H1 (cell line): ENCODE data around the gene DNAJB13. TPM values are rescaled to one million over a fixed set of nuclear protein-coding genes. Genes with fewer than 3 reads are reported as not detected.

Source experiments
- CTCF ChIA-PET: fragments of 300-600 bp; sonication (Branson Sonifier 250); formaldehyde crosslinking; loops from one replicate; lab custom pipeline; 2021; ENCODE audit not compliant: partially characterized antibody; lab: Charles Lee
- POLR2A ChIA-PET: fragments of 300-600 bp; sonication (Branson Sonifier 250); formaldehyde crosslinking; loops from one replicate; lab custom pipeline; 2021; ENCODE audit warnings: inconsistent platforms; ENCODE audit not compliant: partially characterized antibody; lab: Charles Lee
- DNase-seq, 2 experiments: peaks; one replicate each; pipeline versions ENCODE4 v3.0.0 to v3.0.0-alpha.2; 2010 to 2022; ENCODE audit warnings: low spot score in 2 of 2, low read depth in 1 of 2, mixed read lengths in 1 of 2
- FAIRE-seq: peaks from 2 replicates; lab custom pipeline; 2011; peaks lifted over from hg19 to GRCh38; lab: Jason Lieb, UNC
- H2AFZ ChIP-seq: 2 replicates; pipeline ENCODE4 v1.8.1; 2012; ENCODE audit warnings: low read length, inconsistent platforms
- H2AK5ac ChIP-seq: 2 replicates; pipeline ENCODE4 v1.6.1; 2013; ENCODE audit warnings: low read depth, low read length
- H2BK120ac ChIP-seq: replicated peaks from 2 replicates; pipeline ENCODE3; 2013; ENCODE audit warnings: low read depth, low read length, inconsistent platforms
- H2BK12ac ChIP-seq: 2 replicates; pipeline ENCODE4 v1.6.1; 2013; ENCODE audit warnings: low read depth, low read length
- H2BK15ac ChIP-seq: 2 replicates; pipeline ENCODE4 v1.6.1; 2013; ENCODE audit warnings: low read length
- H2BK20ac ChIP-seq: 2 replicates; pipeline ENCODE4 v1.6.1; 2013; ENCODE audit warnings: low read length
- H2BK5ac ChIP-seq: 2 replicates; pipeline ENCODE4 v1.6.1; 2013; ENCODE audit warnings: low read depth, low read length
- H3K14ac ChIP-seq: 2 replicates; pipeline ENCODE4 v1.6.1; 2013; ENCODE audit warnings: inconsistent platforms; ENCODE audit not compliant: insufficient read length
- H3K18ac ChIP-seq: 2 replicates; pipeline ENCODE4 v1.6.1; 2013; ENCODE audit warnings: low read length; ENCODE audit errors: extremely low read depth
- H3K23ac ChIP-seq: 2 replicates; pipeline ENCODE4 v1.6.1; 2013; ENCODE audit warnings: inconsistent platforms; ENCODE audit not compliant: insufficient read length
- H3K23me2 ChIP-seq: 2 replicates; pipeline ENCODE4 v1.6.1; 2013; ENCODE audit warnings: low read depth, low read length
- H3K27ac ChIP-seq: 2 replicates; pipeline ENCODE4 v1.6.1; 2011; ENCODE audit warnings: low read depth, low read length, inconsistent platforms
- H3K27me3 ChIP-seq, 4 experiments: replicated peaks in 1 of 4; 1 replicate in 1 of 4; 2 replicates in 3 of 4; pipeline versions ENCODE4 v1.6.1 to v1.8.1; 2011 to 2013; ENCODE audit warnings: low read length in 3 of 4, mild to moderate bottlenecking in 3 of 4, inconsistent platforms in 2 of 4, mixed read lengths in 2 of 4, moderate library complexity in 1 of 4; ENCODE audit not compliant: control insufficient read depth in 3 of 4, insufficient read depth in 3 of 4; ENCODE audit errors: extremely low read depth in 1 of 4
- H3K36me3 ChIP-seq, 4 experiments: 2 replicates each; pipeline versions ENCODE4 v1.6.1 to v1.8.1; 2011 to 2013; ENCODE audit warnings: mild to moderate bottlenecking in 4 of 4, low read length in 3 of 4, moderate library complexity in 2 of 4, control low read depth in 1 of 4, inconsistent platforms in 1 of 4; ENCODE audit not compliant: insufficient read depth in 4 of 4, control insufficient read depth in 2 of 4
- H3K4ac ChIP-seq: replicated peaks from 2 replicates; pipeline ENCODE3; 2013; ENCODE audit warnings: low read length, low read depth, mixed read lengths, inconsistent platforms; ENCODE audit not compliant: insufficient read length
- H3K4me1 ChIP-seq, 4 experiments: replicated peaks in 1 of 4; 1 replicate in 1 of 4; 2 replicates in 3 of 4; pipeline versions ENCODE4 v1.6.1 to v1.8.1; 2011 to 2013; ENCODE audit warnings: low read length in 3 of 4, inconsistent platforms in 2 of 4, mixed read lengths in 1 of 4; ENCODE audit not compliant: insufficient read depth in 4 of 4, control insufficient read depth in 3 of 4
- H3K4me2 ChIP-seq, 2 experiments: 2 replicates each; pipeline versions ENCODE4 v1.6.1 to v1.8.1; 2011 to 2013; ENCODE audit warnings: low read depth in 2 of 2, low read length in 2 of 2, control low read depth in 1 of 2, inconsistent platforms in 1 of 2, mild to moderate bottlenecking in 1 of 2; ENCODE audit not compliant: insufficient read depth in 1 of 2
- H3K4me3 ChIP-seq, 4 experiments: fragments of 200-600, 300-600 bp in 1 of 4; sonication (generic), shearing (Covaris generic), sonication (Bioruptor Twin) in 1 of 4; 2 replicates each; pipeline versions ENCODE4 v1.5.1 to v1.8.1; 2011 to 2016; ENCODE audit warnings: low read length in 4 of 4, low read depth in 3 of 4, control low read depth in 2 of 4, inconsistent platforms in 2 of 4, mild to moderate bottlenecking in 2 of 4, mixed read lengths in 1 of 4, moderate library complexity in 1 of 4; ENCODE audit not compliant: insufficient read depth in 2 of 4; ENCODE audit errors: extremely low read depth in 1 of 4
- H3K56ac ChIP-seq: replicated peaks from 2 replicates; pipeline ENCODE3; 2013; ENCODE audit warnings: low read depth, mild to moderate bottlenecking, mixed read lengths, low read length, inconsistent platforms; ENCODE audit not compliant: insufficient read length
- H3K79me1 ChIP-seq: 2 replicates; pipeline ENCODE4 v1.6.1; 2013; ENCODE audit warnings: low read depth, low read length, control low read depth
- H3K79me2 ChIP-seq, 2 experiments: 2 replicates each; pipeline versions ENCODE4 v1.6.1 to v1.8.1; 2012 to 2013; ENCODE audit warnings: low read length in 2 of 2, mild to moderate bottlenecking in 2 of 2, inconsistent platforms in 1 of 2; ENCODE audit not compliant: insufficient read depth in 2 of 2, control insufficient read depth in 1 of 2
- H3K9ac ChIP-seq, 4 experiments: replicated peaks in 1 of 4; 1 replicate in 1 of 4; 2 replicates in 3 of 4; pipeline versions ENCODE4 v1.6.1 to v1.8.1; 2011 to 2013; ENCODE audit warnings: low read depth in 3 of 4, low read length in 3 of 4, control low read depth in 2 of 4, mild to moderate bottlenecking in 2 of 4, moderate library complexity in 2 of 4, inconsistent platforms in 1 of 4; ENCODE audit errors: extremely low read depth in 1 of 4
- H3K9me3 ChIP-seq, 2 experiments: 2 replicates each; pipeline versions ENCODE4 v1.6.1 to v1.8.1; 2012 to 2013; ENCODE audit warnings: mild to moderate bottlenecking in 2 of 2, moderate library complexity in 2 of 2, control low read depth in 1 of 2, inconsistent platforms in 1 of 2, low read depth in 1 of 2, low read length in 1 of 2, mixed read lengths in 1 of 2; ENCODE audit not compliant: insufficient read depth in 2 of 2
- H4K20me1 ChIP-seq, 2 experiments: replicated peaks in 1 of 2; 2 replicates each; pipeline versions ENCODE3 to v1.8.1; 2011 to 2013; ENCODE audit warnings: inconsistent platforms in 2 of 2, low read length in 2 of 2, mild to moderate bottlenecking in 1 of 2; ENCODE audit not compliant: insufficient read depth in 2 of 2, control insufficient read depth in 1 of 2
- H4K5ac ChIP-seq: 2 replicates; pipeline ENCODE4 v1.6.1; 2013; ENCODE audit warnings: low read length, low read depth, mixed read lengths, inconsistent platforms; ENCODE audit not compliant: insufficient read length
- H4K8ac ChIP-seq: 2 replicates; pipeline ENCODE4 v1.8.0; 2013; ENCODE audit warnings: mild to moderate bottlenecking, moderate library complexity, low read length, inconsistent platforms; ENCODE audit not compliant: insufficient read depth; ENCODE audit errors: extremely low read depth
- H4K91ac ChIP-seq: replicated peaks from 2 replicates; pipeline ENCODE3; 2013; ENCODE audit warnings: low read length, mixed read lengths, inconsistent platforms; ENCODE audit not compliant: insufficient read length
- CHD1 ChIP-seq: IDR thresholded peaks from 2 replicates; pipeline ENCODE4 v1.6.1; 2012; ENCODE audit warnings: low read depth, low read length, improper control_type of control experiment
- CREB1 ChIP-seq: IDR thresholded peaks from 2 replicates; pipeline ENCODE4 v1.6.1; 2012; ENCODE audit warnings: inconsistent platforms
- KDM4A ChIP-seq: IDR thresholded peaks from one replicate; pipeline ENCODE4 v1.7.1; 2012; ENCODE audit warnings: low read depth, mild to moderate bottlenecking, moderate library complexity, low read length, inconsistent platforms; ENCODE audit not compliant: severe bottlenecking
- MAFK ChIP-seq: IDR thresholded peaks from 2 replicates; pipeline ENCODE4 v1.6.1; 2012; ENCODE audit warnings: low read depth, mild to moderate bottlenecking, improper control_type of control experiment, low read length
- POLR2A ChIP-seq, 2 experiments: IDR thresholded peaks; 1 replicate in 1 of 2; 2 replicates in 1 of 2; pipeline ENCODE4 v1.6.1; 2011; ENCODE audit warnings: low read depth in 2 of 2, low read length in 2 of 2, mild to moderate bottlenecking in 2 of 2; ENCODE audit errors: control extremely low read depth in 1 of 2
- POLR2AphosphoS5 ChIP-seq: IDR thresholded peaks from 2 replicates; pipeline ENCODE4 v1.6.1; 2011; ENCODE audit warnings: low read depth, low read length
- RAD21 ChIP-seq, 2 experiments: IDR thresholded peaks in 1 of 2; conservative IDR thresholded peaks in 1 of 2; 2 replicates each; pipeline ENCODE4 v1.6.1; 2011; ENCODE audit warnings: low read depth in 2 of 2, low read length in 2 of 2, improper control_type of control experiment in 1 of 2, inconsistent platforms in 1 of 2, mild to moderate bottlenecking in 1 of 2, moderate library complexity in 1 of 2
- RBBP5 ChIP-seq: IDR thresholded peaks from 2 replicates; pipeline ENCODE4 v1.7.1; 2012; ENCODE audit warnings: low read depth, mild to moderate bottlenecking, inconsistent platforms, low read length, moderate library complexity, borderline replicate concordance
- SAP30 ChIP-seq: fragments of 300-600 bp; sonication (generic); IDR thresholded peaks from 2 replicates; pipeline ENCODE4 v1.7.1; 2012; ENCODE audit warnings: low read length, moderate library complexity, mild to moderate bottlenecking, inconsistent platforms; ENCODE audit not compliant: insufficient read depth, insufficient replicate concordance
- SP1 ChIP-seq: IDR thresholded peaks from 2 replicates; pipeline ENCODE4 v1.6.1; 2011; ENCODE audit warnings: low read depth, low read length
- SRF ChIP-seq: IDR thresholded peaks from 2 replicates; pipeline ENCODE4 v1.6.1; 2011; ENCODE audit warnings: mild to moderate bottlenecking, low read depth, low read length, moderate library complexity
- TAF1 ChIP-seq: IDR thresholded peaks from 2 replicates; pipeline ENCODE4 v1.6.1; 2011; ENCODE audit warnings: mild to moderate bottlenecking, low read depth, low read length
- WGBS, 2 experiments: shearing (Covaris generic) in 1 of 2; methylation state at CpG; one replicate each; pipeline versions ENCODE4 v1.1.6 to v1.1.7; 2013 to 2015; ENCODE audit warnings: low lambda C conversion rate in 2 of 2, mixed read lengths in 2 of 2, inconsistent platforms in 1 of 2, low coverage in 1 of 2, missing lambda C conversion rate in 1 of 2; ENCODE audit not compliant: insufficient replicate concordance in 2 of 2, insufficient coverage in 1 of 2, insufficient read length in 1 of 2; ENCODE audit errors: extremely low coverage in 1 of 2, missing lambda C conversion rate in 1 of 2; 5-methylcytosine and 5-hydroxymethylcytosine counted together
- polyA plus RNA-seq, 7 experiments: library from polyadenylated mRNA; depleted of rRNA in 3 of 7; stranded (reverse) in 5 of 7; unstranded in 2 of 7; fragments of >200 nt in 5 of 7; fragments of 200-250 nt in 2 of 7; gene quantifications; 1 replicate in 5 of 7; 2 replicates in 1 of 7; 4 replicates in 1 of 7; pipeline versions ENCODE4 v1.2.1 to v1.2.3, GENCODE V29; 2011 to 2013; ENCODE audit warnings: missing spikeins in 2 of 7, mixed read lengths in 2 of 7
- total RNA-seq: library from RNA; stranded (reverse); fragmentation: NEBNext Ultra II Directional; extraction: Animal tissue kit (Norgen Biotek cat#: 25700); gene quantifications from 2 replicates; pipeline ENCODE4 v1.2.1, GENCODE V29; 2021

Gene DNAJB13
- total and polyA plus RNA-seq, 2 of the 8 experiments (the other 6 are each of a cell fraction or from before 2014, with no cell fraction given): 0.27 TPM; not detected in 1

- Histone ChIP-seq H4K20me1 (no peaks in the 10 kb centered on the region), H3K23me2 (no peaks in the 10 kb centered on the region; the same call in 1 of the 2 replicates), H4K91ac (no peak overlapping the region), H3K56ac (no peak overlapping the region), H4K5ac (no peak overlapping the region), H3K4me1 (peaks cover 0 to 4% (median 2%) of the 10 kb centered on the region in 4 experiments; a peak in 2 of 7 replicates), H3K4me3 (no peak overlapping the region), H3K4me2 (no peak overlapping the region), H3K23ac (no peak overlapping the region), H3K36me3 (no peaks in the 10 kb centered on the region), H4K8ac (no peak overlapping the region), H2BK12ac (no peak overlapping the region), H3K79me2 (no peaks in the 10 kb centered on the region), H3K79me1 (no peaks in the 10 kb centered on the region), H3K14ac (no peak overlapping the region), H2AK5ac (no peak overlapping the region)
- 94% methylated on average over 7 of the region's 7 CpGs; no CpG with 5 or more reads in 1 of the 2 experiments for WGBS, 2 experiments
- CTCF ChIA-PET: interaction anchor here (0.6 to 1.7 kb wide), 2 partner anchors 10 to 460 kb away, joined by 3 to 6 read pairs; no protein-coding TSS in a partner anchor
- no peak for DNase-seq
- no peak for FAIRE-seq
- no peak for TF ChIP-seq MAFK
- TF ChIP-seq POLR2A (IDR thresholded peaks at IDR 0.05; ENCODE audit: control extremely low read depth in 1 of 2, low read depth in 2 of 2, low read length in 2 of 2): no peak
- no peak for TF ChIP-seq CREB1
- TF ChIP-seq SAP30: no peak
- TF ChIP-seq RAD21 (IDR thresholded peaks at IDR 0.05 in 1 of 2, conservative IDR thresholded peaks at IDR 0.05 in 1 of 2; ENCODE audit: low read depth in 2 of 2, low read length in 2 of 2): no peak
- no peak for TF ChIP-seq SP1
- TF ChIP-seq KDM4A: no peak
- TF ChIP-seq TAF1: no peak
- no peak for TF ChIP-seq RBBP5
- TF ChIP-seq CHD1: no peak
- TF ChIP-seq SRF: no peak
- TF ChIP-seq POLR2AphosphoS5: no peak
- TF ChIP-seq, all 59 proteins: peak for 0
- Histone ChIP-seq H3K27me3 (no peaks in the 10 kb centered on the region; a peak in 1 of 7 replicates), H3K9me3 (no peaks in the 10 kb centered on the region), H3K9ac (no peak overlapping the region), H2BK120ac (no peak overlapping the region), H3K18ac (no peak overlapping the region), H3K27ac (no peak overlapping the region), H2BK5ac (no peak overlapping the region), H2AFZ (no peak overlapping the region), H3K4ac (no peak overlapping the region), H2BK20ac (no peak overlapping the region), H2BK15ac (no peak overlapping the region)
- POLR2A ChIA-PET: no interaction called here
Observed at GRCh38 chr11:73988227-73988626, 37.4 kb downstream of the DNAJB13 start.
